ENCODE results near the gene KSR1. TPM values are rescaled to one million over a fixed set of nuclear protein-coding genes. Genes with fewer than 3 reads are reported as not detected.

The KSR1 gene
- polyA plus RNA-seq, 4 donors = 34.9 to 88.9 (median 57.6) TPM

DNA sequence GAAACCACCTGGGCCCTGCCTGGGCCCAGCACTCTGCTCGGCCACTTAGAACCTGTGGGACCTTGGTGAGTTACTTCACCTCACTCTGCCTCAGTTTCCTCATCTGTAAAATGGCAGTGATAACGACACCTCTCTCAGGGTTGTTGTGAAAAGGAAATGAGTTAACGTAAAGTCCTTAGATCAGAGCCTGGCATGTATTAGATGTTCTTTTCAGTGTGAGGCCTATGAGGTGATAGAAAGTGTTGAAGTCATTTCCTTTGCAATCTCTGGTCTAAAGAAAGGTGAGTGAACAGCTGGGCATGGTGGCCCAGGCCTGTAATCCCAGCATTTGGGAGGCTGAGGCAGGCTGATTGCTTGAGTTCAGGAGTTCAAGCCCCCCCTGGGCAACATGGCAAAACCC lies 123.1 kb downstream of the KSR1 start:
- DNase-seq (ENCODE audit: low read depth in 4 of 4, low spot score in 2 of 4) = no peak

DNA sequence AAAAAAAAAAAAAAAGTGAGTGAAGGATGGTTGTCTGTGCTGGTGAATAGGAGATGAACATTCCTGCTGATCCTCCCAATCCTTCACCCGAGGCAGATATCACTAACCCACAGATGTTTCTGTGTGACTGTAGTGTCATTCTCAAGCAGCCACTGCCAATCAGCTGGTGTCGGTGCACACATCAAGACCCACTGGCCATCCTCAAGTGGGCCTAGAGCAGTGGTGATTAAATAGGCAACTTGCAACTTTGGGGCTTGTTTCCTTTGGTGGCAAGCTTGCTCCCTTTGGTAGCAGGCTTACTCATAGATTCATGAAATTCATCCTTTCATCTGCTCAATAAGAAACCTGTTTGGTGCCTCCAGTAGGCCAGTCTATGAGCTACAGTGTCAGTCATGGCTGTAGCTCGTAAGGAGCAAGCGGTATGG lies 123.7 kb downstream of the KSR1 start:
- no peak for DNase-seq (ENCODE audit: low read depth in 4 of 4, low spot score in 2 of 4)

DNA sequence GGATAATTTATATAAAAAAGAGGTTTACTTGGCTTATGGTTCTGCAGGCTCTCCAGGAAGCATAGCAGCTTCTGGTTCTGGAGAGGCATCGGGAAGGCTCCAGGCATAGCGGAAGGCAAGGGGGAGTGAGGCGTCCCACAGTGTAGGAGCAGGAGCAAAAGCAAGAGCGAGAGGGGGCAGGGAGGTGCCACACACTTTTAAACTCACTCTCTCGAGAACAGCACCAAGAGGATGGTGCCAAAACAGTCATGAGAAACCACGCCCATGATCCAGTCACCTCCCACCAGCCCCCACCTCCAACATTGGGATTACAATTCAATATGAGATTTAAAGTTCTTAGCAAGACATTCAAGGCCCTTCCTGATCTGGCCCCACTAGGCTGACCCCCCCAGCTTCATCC lies 124.8 kb downstream of the KSR1 start:
- DNase-seq (ENCODE audit: low read depth in 4 of 4, low spot score in 2 of 4) = no peak

DNA sequence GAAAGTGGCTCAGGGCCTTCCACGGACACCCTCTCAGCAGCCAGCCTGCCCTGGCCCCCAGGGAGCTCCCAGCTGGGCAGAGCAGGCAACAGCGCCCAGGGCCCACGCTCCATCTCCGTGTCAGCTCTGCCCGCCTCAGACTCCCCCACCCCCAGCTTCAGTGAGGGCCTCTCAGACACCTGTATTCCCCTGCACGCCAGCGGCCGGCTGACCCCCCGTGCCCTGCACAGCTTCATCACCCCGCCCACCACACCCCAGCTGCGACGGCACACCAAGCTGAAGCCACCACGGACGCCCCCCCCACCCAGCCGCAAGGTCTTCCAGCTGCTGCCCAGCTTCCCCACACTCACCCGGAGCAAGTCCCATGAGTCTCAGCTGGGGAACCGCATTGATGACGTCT lies 126.4 kb downstream of the KSR1 start:
- no peak for DNase-seq (ENCODE audit: low read depth in 4 of 4, low spot score in 2 of 4)

- DNase-seq (ENCODE audit: low read depth in 4 of 4, low spot score in 2 of 4) = no peak
These were observed 129.0 kb downstream of the KSR1 start for GRCh38 chr17:27585153-27585681.

DNA sequence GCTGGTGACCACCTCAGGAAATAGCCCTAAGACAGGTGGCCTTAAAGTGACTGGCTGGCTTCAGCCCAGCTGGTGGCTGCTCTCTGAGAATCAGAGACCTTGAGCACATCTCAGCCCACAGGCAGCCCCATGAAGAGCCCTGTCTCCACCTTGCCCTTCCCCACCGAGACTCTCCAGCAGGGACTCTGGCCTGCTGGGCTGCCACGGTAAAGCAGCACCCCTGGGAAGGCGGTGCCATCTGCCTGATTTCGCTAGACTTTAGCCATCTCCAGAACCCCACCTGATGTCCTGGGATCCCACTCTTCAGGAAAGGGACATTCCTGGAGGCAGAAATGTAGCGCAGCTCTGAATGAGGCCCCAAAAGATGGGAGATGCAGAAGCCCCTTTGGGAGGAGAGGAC lies 129.5 kb downstream of the KSR1 start:
- no peak for DNase-seq (ENCODE audit: low read depth in 4 of 4, low spot score in 2 of 4)

DNA sequence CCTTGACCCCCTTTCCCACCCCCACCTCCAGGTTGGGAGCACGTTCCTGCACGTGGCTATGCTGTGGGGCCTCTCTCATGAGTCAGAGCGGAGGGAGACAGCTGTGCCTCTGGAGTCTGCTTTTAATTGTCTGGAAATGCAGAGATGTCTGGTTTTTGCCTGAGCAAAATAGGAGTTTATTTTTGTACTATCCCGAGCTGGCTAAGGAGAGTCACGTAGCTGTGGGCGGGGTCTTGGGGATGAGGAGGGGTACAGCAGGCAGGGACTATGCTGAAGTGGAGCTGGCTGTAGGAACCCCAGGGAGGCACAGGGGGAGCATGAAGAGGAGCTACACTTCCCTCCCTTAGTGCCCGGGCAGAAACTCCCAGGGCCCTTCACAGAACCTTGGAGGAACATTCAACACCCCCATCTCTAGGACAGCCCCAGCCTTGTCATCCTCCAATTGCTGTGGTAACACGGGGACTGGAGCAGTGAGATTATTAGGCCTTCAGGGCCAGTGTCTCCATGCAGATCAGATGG lies 130.0 kb downstream of the KSR1 start:
- DNase-seq (ENCODE audit: low read depth in 4 of 4, low spot score in 2 of 4) = no peak

GRCh38 chr17:27588354-27588753 lies 132.1 kb downstream of the KSR1 start:
- no peak for DNase-seq (ENCODE audit: low read depth in 4 of 4, low spot score in 2 of 4)

DNA sequence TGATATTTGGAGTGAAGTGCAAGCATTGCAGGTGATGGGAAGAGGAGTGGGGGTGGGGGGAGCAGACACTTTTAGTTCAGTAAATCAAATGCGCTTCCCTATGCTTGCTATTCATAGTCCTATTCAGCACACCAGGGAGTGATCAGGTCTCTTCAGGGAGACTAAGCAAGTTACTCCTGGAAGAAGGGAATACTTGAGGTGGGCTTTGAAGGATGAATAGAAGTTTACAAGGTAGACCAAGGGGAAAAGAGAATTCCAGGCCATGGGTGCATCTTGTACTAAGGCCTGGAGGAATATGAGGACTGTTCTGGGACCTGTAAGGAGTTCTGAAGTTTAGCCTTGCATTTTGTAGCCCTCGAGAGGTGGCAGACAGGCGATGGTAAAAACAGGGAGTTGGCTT lies 134.6 kb downstream of the KSR1 start:
- no peak for DNase-seq (ENCODE audit: low read depth in 4 of 4, low spot score in 2 of 4)

DNA sequence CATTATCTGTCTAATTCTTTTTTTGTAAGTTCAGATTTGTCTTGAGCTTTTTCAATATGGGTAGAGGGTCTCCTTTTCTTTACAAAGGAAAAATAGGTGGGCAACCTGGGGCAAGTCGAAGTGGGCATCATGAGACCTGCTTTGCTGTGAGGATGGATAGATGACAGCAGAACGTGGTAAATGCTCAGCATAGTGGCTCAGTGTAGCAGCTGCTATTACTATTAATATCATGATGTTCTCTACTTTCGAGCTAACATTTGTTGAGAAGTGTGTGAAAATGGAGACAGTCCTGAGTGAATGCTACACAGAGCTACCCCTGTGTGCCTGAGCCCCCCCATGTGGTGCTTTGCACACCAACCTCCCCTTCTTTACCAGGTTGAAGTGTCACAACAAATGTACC lies 135.7 kb downstream of the KSR1 start:
- no peak for DNase-seq (ENCODE audit: low read depth in 4 of 4, low spot score in 2 of 4)

GRCh38 chr17:27593232-27593856 lies 137.1 kb downstream of the KSR1 start:
- no peak for DNase-seq (ENCODE audit: low read depth in 4 of 4, low spot score in 2 of 4)

- DNase-seq (ENCODE audit: low read depth in 4 of 4, low spot score in 2 of 4) = no peak
These were observed 137.6 kb downstream of the KSR1 start for GRCh38 chr17:27593857-27594255.

- DNase-seq (ENCODE audit: low read depth in 4 of 4, low spot score in 2 of 4) = no peak
These were observed 139.0 kb downstream of the KSR1 start for GRCh38 chr17:27595208-27595607.

DNA sequence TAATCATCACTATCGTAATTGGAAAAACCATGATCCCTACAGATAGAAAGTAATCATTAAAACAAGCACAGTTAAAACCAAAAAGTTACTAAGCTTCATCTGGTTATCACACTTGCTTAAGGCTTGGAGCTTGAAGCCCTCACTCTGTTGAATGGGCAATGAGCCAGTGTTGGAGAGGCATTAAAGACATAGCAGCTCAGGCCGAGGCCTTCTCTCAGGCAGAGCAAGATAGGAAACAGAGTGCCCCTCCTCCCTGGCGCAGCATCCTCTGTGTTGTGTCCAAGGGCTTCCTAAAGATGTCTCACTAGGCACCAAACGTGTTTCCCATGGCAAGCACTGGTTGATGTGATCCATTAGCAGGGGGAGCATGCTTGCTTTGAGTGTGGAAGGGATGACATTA lies 139.8 kb downstream of the KSR1 start:
- DNase-seq (ENCODE audit: low read depth in 4 of 4, low spot score in 2 of 4) = no peak

DNA sequence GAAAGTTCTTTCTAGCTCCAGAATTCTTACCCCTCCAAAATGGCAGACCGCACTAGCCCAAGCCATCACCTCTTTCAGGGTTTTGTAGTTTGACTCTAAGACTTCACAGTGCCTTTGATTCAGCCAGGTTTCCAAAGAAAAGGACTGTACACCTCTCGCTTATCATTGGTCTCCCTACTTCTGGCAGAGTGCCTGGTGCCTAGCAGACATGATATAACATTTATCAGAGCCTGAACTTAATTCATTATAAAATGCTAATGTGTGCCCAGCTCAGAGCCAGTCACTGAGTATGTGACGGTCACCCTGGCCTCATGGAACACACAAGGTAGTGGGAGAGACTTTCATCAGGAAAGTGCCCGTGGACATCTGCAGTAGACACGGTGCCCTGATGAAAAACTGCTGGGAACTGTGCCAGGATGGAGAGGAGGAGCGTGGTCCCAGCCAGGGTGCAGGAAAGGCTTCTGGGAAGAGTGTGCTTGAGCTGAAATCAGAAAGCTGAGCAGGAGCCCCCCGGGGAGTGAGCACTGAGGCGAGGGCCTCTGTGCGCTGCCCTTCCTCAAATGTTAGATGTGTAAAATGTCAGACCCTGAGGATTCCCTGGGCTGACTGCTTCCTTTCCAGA lies 140.4 kb downstream of the KSR1 start:
- no peak for DNase-seq (ENCODE audit: low read depth in 4 of 4, low spot score in 2 of 4)

DNA sequence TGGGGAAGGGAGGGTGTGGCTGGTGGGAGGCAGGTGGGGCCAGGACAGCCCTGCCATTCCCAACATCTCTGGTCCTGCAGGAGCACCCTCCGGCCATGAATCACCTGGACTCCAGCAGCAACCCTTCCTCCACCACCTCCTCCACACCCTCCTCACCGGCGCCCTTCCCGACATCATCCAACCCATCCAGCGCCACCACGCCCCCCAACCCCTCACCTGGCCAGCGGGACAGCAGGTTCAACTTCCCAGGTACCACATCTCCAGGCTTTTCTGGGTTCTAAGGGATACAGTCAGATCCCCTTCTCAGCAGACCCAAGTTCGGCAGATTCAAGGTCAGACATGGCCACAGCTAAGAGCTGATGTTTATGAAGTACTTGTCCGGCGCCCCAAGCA lies 140.9 kb downstream of the KSR1 start:
- DNase-seq (ENCODE audit: low read depth in 4 of 4, low spot score in 2 of 4) = no peak

GRCh38 chr17:27597783-27598320 lies 141.6 kb downstream of the KSR1 start:
- no peak for DNase-seq (ENCODE audit: low read depth in 4 of 4, low spot score in 2 of 4)

DNA sequence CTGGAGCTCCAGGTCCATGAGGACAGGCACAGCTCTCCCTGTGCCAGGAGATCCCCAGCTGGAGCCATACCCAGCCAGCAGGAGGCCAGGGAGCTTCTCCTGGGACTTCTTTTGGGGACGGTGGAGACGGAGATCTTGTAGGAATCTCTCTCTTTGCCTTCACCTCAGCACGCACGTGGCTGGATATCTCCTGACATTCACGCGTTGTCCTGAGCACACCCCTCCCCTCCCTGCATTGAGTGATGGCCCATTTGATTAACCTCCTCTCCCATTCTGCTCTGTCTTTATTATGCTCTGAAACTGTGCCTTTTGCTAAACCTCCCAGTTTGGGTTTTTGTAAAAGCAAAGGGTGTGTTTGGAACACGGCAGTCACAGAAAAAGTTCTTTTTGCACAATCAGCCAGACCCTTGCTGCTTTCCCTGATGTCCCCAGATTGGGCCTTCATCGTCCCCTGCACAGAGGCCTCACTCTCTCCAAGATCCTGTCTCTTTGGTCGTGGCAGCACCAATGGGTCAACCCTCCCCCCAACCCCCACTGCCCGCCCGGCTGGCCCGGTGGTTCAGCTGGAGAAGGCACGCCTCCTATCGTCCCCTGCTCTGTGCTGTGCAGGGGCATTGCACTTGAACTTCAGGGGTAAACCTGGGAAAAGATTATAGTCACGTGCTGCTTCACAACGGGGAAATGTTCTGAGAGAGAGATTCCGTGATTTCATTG lies 142.2 kb downstream of the KSR1 start:
- no peak for DNase-seq (ENCODE audit: low read depth in 4 of 4, low spot score in 2 of 4)

DNA sequence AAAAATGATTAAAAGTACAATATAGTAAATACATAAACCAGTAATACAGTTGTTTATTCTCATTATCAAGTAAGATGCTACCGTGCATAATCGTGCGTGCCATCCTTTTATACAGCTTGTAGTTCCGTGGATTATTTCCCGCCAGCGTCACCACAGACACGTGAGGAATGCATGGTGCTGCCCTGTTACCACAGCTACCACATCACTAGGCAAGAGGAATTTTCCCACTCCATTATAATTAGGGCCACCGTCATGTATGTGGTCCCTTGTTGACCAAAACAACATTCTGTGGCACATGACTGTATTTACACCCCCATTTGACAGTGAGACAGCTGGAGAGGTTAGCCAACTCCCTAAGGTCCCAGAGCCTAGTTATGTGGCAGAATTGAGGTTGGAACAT lies 144.2 kb downstream of the KSR1 start:
- DNase-seq (ENCODE audit: low read depth in 4 of 4, low spot score in 2 of 4) = no peak

DNA sequence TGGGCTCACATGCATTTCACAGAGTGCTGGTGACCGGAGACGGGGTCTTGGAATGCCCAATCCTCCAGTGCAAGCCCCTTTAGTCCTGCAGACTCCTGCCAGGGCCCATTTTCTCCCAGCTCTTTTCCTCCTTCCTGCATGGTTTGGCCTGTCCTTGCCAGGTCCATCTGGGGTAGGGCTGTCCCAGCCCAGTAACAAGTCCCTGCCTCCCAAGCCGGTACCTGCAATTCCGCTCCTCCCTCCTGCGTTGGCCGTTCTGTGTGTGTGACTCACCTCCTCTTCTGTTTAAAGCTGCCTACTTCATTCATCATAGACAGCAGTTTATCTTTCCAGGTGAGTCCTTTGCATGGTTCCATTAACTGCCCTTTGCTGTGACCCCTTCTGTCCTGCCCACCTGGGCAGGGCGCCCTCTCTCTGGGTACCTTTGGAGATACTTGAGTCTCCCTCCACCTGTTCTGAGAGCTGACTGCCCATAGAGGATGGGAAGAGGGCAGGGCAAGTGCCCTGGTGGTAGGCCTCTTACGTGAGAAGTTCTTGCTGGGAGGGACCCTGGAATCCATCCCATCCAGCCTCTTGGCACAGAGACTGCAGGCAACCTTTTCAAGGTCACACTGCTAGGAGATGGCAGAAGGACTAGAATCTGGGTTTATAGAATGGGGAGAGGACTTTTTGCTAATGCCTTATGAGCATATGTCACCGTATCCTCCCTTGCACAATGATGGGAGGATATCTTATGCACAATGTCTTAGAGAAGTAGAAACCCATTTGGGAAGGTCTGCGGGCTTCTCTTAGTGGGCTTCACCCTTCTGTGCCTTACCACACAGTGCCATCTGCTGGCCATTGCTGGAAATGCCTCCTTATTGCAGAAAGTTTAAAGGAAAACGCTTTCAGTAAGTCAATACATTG lies 145.1 kb downstream of the KSR1 start:
- DNase-seq (ENCODE audit: low read depth in 4 of 4, low spot score in 2 of 4) = peak in 3 of 4 donors; percentile 51 to 80 (median 64)

Measured in left renal cortex interstitium (tissue), 4 donors.